Gastrocnemius medialis (tissue), 4 donors: ENCODE results near the gene RIPOR3.

Experiments used
- POLR2A ChIP-seq, 2 donors: fragments of 450-650 bp; IDR thresholded peaks; one replicate each; pipeline ENCODE4 v1.6.1; 2017; ENCODE audit warnings: antibody characterized with exemption in 2 of 2, mild to moderate bottlenecking in 2 of 2, moderate library complexity in 2 of 2
- TF ChIP-seq, protein P1 (sequence below), 5 experiments: fragments of 450-650 bp in 3 of 5; fragments of 200-600 bp in 2 of 5; sonication (generic) in 2 of 5; IDR thresholded peaks in 4 of 5; conservative IDR thresholded peaks in 1 of 5; 1 replicate in 4 of 5; 2 replicates in 1 of 5; pipeline ENCODE4 v1.5.1; 2016 to 2019; ENCODE audit warnings: antibody characterized with exemption in 5 of 5, mild to moderate bottlenecking in 3 of 5, moderate library complexity in 3 of 5

DNA sequence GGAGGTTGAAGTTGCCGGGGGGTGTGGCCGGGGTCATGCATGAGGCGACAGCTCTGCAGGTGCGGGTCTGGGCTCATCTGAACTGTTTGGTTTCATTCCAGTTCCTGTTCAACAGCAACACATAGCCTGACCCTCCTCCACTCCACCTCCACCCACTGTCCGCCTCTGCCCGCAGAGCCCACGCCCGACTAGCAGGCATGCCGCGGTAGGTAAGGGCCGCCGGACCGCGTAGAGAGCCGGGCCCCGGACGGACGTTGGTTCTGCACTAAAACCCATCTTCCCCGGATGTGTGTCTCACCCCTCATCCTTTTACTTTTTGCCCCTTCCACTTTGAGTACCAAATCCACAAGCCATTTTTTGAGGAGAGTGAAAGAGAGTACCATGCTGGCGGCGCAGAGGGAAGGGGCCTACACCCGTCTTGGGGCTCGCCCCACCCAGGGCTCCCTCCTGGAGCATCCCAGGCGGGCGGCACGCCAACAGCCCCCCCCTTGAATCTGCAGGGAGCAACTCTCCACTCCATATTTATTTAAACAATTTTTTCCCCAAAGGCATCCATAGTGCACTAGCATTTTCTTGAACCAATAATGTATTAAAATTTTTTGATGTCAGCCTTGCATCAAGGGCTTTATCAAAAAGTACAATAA, 108.6 kb downstream of the RIPOR3 start:
- TF ChIP-seq, protein P1, sequence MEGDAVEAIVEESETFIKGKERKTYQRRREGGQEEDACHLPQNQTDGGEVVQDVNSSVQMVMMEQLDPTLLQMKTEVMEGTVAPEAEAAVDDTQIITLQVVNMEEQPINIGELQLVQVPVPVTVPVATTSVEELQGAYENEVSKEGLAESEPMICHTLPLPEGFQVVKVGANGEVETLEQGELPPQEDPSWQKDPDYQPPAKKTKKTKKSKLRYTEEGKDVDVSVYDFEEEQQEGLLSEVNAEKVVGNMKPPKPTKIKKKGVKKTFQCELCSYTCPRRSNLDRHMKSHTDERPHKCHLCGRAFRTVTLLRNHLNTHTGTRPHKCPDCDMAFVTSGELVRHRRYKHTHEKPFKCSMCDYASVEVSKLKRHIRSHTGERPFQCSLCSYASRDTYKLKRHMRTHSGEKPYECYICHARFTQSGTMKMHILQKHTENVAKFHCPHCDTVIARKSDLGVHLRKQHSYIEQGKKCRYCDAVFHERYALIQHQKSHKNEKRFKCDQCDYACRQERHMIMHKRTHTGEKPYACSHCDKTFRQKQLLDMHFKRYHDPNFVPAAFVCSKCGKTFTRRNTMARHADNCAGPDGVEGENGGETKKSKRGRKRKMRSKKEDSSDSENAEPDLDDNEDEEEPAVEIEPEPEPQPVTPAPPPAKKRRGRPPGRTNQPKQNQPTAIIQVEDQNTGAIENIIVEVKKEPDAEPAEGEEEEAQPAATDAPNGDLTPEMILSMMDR (IDR thresholded peaks at IDR 0.05 in 4 of 5, conservative IDR thresholded peaks at IDR 0.05 in 1 of 5), result no peak
- TF ChIP-seq POLR2A (IDR thresholded peaks at IDR 0.05), result no peak
